Suprapubic skin (tissue), 4 donors: ENCODE results near the gene EML4.

ENCODE experiments used
- EP300 ChIP-seq: sonication (generic); formaldehyde crosslinking; IDR thresholded peaks from one replicate; pipeline ENCODE4 v1.6.1; 2017; ENCODE audit warnings: antibody characterized with exemption
- POLR2A ChIP-seq, 2 donors: fragments of 450-650 bp; IDR thresholded peaks; one replicate each; pipeline ENCODE4 v1.6.1; 2017; ENCODE audit warnings: antibody characterized with exemption in 2 of 2, mild to moderate bottlenecking in 2 of 2, moderate library complexity in 2 of 2
- POLR2AphosphoS5 ChIP-seq, 3 donors: sonication (generic); formaldehyde crosslinking; IDR thresholded peaks; one replicate each; pipeline ENCODE4 v1.6.1; 2017; ENCODE audit warnings: antibody characterized with exemption in 3 of 3
- TF ChIP-seq, protein P1 (sequence below), 2 donors: fragments of 200-600 bp in 1 of 2; fragments of 450-650 bp in 1 of 2; sonication (generic) in 1 of 2; IDR thresholded peaks; one replicate each; pipeline ENCODE4 v1.5.1; 2016 to 2019; ENCODE audit warnings: antibody characterized with exemption in 2 of 2, mild to moderate bottlenecking in 1 of 2, moderate library complexity in 1 of 2

DNA sequence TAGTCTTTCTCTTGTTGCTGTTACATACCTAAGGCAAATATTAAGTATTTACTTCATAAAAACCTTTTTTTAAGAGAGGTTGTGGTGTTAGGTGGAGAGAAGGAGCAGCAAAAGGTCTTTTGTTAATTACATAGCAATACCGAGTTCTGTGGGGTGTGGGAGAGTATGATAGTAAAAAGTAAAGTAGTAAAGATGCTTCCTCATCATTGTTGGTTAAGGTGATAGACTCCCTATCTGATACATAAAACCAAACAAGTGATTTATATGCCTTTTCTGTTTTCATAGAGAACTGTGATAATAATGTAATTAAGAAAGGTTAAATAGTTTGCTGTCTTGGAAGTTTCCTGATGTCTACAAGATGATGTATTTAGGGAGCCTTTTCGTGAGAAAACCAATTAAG is 75.4 kb downstream of the EML4 start:
- TF ChIP-seq EP300 (no peak), POLR2AphosphoS5 (IDR thresholded peaks at IDR 0.05) (no peak), POLR2A (IDR thresholded peaks at IDR 0.05) (no peak)
- TF ChIP-seq, protein P1, sequence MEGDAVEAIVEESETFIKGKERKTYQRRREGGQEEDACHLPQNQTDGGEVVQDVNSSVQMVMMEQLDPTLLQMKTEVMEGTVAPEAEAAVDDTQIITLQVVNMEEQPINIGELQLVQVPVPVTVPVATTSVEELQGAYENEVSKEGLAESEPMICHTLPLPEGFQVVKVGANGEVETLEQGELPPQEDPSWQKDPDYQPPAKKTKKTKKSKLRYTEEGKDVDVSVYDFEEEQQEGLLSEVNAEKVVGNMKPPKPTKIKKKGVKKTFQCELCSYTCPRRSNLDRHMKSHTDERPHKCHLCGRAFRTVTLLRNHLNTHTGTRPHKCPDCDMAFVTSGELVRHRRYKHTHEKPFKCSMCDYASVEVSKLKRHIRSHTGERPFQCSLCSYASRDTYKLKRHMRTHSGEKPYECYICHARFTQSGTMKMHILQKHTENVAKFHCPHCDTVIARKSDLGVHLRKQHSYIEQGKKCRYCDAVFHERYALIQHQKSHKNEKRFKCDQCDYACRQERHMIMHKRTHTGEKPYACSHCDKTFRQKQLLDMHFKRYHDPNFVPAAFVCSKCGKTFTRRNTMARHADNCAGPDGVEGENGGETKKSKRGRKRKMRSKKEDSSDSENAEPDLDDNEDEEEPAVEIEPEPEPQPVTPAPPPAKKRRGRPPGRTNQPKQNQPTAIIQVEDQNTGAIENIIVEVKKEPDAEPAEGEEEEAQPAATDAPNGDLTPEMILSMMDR (IDR thresholded peaks at IDR 0.05): no peak
